ENCODE results near the gene FSIP1. TPM values are rescaled to one million over a fixed set of nuclear protein-coding genes. Genes with fewer than 3 reads are reported as not detected.

The FSIP1 gene
- polyA plus RNA-seq, 1 experiment: 0.43 TPM

DNA sequence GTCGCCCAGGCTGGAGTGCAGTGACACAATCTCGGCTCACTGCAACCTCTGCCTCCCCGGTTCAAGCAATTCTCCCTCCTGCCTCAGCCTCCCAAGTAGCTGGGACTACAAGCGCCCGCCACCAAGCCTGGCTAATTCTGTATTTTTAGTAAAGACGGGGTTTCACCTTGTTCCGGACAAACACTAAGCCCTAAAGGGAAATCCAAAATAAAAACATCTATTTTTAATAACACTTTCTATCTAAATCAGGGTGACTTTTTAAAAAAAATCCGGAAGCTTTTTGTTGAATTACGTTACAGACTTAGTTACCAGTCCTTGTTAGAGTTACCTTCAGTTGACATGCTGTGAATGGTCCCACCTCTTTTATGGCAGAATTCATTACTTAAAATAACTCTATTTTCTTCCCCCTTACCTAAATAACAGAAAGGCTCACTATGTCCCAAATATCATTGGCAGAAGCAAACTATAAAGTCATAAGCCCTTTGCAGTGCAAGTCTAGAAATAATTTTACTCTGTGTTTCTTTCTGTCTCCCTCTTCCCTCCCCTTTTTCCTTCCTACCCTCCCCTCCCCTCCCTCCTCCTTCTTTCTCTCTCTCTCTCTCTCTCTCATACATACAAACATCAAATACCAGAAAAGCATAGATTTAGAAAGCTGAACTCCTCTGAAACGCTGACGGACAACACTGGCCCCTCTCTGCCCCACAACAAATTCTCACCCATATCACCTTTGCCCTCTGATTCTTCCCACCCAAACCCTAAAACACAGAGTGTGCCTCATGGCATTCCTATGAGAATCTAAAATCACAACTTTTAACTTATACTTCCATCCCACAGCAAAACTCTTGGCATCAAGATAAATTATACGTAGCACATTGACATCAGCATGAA is 183.4 kb downstream of the FSIP1 start:
- ChIA-PET POLR2A (interaction anchor here (0.6 to 1.5 kb wide), 9 partner anchors 13 to 724 kb away, joined by 3 to 11 read pairs (median 4); partner anchors contain the start of genes FSIP1, INAFM2 and THBS1), CTCF (interaction anchor here (0.6 to 2.6 kb wide), 3 partner anchors 12 to 172 kb away, joined by 3 to 24 read pairs (median 4); no protein-coding TSS in a partner anchor)
- Histone ChIP-seq H3K9me3 (ENCODE audit: control insufficient read depth, insufficient read depth, low read length) (no peaks in the 10 kb centered on the region), H3K4me3 (ENCODE audit: low read depth, low read length) (no peak overlapping the region), H3K27me3 (ENCODE audit: control insufficient read depth, insufficient read depth, low read length) (no peaks in the 10 kb centered on the region), H3K27ac (ENCODE audit: low read depth, low read length) (no peak overlapping the region)
- TF ChIP-seq, protein P1, sequence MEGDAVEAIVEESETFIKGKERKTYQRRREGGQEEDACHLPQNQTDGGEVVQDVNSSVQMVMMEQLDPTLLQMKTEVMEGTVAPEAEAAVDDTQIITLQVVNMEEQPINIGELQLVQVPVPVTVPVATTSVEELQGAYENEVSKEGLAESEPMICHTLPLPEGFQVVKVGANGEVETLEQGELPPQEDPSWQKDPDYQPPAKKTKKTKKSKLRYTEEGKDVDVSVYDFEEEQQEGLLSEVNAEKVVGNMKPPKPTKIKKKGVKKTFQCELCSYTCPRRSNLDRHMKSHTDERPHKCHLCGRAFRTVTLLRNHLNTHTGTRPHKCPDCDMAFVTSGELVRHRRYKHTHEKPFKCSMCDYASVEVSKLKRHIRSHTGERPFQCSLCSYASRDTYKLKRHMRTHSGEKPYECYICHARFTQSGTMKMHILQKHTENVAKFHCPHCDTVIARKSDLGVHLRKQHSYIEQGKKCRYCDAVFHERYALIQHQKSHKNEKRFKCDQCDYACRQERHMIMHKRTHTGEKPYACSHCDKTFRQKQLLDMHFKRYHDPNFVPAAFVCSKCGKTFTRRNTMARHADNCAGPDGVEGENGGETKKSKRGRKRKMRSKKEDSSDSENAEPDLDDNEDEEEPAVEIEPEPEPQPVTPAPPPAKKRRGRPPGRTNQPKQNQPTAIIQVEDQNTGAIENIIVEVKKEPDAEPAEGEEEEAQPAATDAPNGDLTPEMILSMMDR (IDR thresholded peaks at IDR 0.05; ENCODE audit: low read depth, low read length): no peak
- no peak for DNase-seq (ENCODE audit: low read depth, low spot score)

DNA sequence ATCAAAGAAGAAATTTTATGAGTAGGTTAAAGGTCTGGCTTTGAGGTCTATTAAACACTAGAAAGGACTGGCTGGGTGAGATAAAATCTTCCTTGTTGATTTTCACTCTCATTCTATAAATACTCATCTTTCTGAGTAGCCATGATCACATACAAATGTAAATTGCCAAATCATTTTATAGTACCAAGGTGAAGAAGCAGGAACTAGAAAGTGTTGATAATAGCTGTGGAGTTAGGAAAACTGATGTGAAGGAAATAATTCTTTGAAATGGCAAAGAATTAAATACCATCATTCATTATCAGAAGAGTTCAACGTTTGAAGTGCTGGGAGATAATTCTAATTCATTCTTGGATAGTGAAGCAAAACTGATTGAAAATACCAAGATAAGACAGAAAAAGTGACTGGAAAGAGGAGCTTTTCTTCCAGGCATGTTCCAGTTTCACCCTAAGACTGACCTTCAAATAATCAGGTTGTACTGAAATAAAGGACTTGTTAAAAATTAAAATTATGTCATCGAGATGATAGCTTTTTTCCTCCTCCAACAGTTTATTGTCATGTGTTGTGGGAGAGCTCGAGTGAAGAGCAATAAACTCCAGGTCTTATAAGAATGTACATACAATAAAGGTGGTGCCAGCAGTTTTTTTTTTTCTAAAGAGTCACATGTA is 184.3 kb downstream of the FSIP1 start:
- TF ChIP-seq, protein P1 (IDR thresholded peaks at IDR 0.05; ENCODE audit: low read depth, low read length): no peak
- Histone ChIP-seq H3K27me3 (ENCODE audit: control insufficient read depth, insufficient read depth, low read length) (no peaks in the 10 kb centered on the region), H3K27ac (ENCODE audit: low read depth, low read length) (no peak overlapping the region), H3K9me3 (ENCODE audit: control insufficient read depth, insufficient read depth, low read length) (no peaks in the 10 kb centered on the region), H3K4me3 (ENCODE audit: low read depth, low read length) (no peak overlapping the region)
- CTCF ChIA-PET: interaction anchor here (0.8 to 2.6 kb wide), 2 partner anchors 12 to 159 kb away, joined by 4 to 24 read pairs; no protein-coding TSS in a partner anchor
- DNase-seq (ENCODE audit: low read depth, low spot score): no peak
- POLR2A ChIA-PET: interaction anchor here (0.6 to 1.5 kb wide), 6 partner anchors 12 to 463 kb away, joined by 3 to 11 read pairs (median 4); partner anchors contain the start of genes FSIP1 and THBS1

DNA sequence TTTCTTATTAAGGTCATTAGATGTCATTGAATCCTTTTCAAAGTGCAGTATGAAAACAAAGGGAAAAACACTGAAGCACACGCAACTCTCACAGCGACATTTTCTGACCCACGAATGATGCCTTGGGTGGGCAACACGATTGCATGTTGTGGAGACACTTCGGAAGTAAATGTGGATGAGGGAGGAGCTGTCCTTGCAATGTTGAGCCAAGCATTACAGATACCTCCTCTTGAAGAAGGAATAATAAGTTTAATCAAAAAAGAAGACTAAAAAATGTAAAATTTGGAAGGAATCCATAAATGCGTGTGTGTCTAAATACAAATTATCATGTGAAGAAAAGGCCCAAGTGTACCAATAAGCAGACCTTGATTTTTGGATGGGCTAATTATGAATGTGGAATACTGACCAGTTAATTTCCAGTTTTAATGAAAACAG is 184.9 kb downstream of the FSIP1 start:
- H3K9me3 ChIP-seq (ENCODE audit: control insufficient read depth, insufficient read depth, low read length): no peaks in the 10 kb centered on the region
- H3K27me3 ChIP-seq (ENCODE audit: control insufficient read depth, insufficient read depth, low read length): no peaks in the 10 kb centered on the region
- TF ChIP-seq, protein P1 (IDR thresholded peaks at IDR 0.05; ENCODE audit: low read depth, low read length): no peak
- ChIA-PET CTCF (interaction anchor here (2.6 kb wide), 1 partner anchor 160 kb away, joined by 24 read pairs; no protein-coding TSS in a partner anchor), POLR2A (interaction anchor here (1.4 to 1.5 kb wide), 2 partner anchors 16 to 293 kb away, joined by 3 to 11 read pairs; partner anchors contain the start of gene THBS1)
- no peak for DNase-seq (ENCODE audit: low read depth, low spot score)
- no peak overlapping the region for H3K4me3 ChIP-seq (ENCODE audit: low read depth, low read length)
- no peak overlapping the region for H3K27ac ChIP-seq (ENCODE audit: low read depth, low read length)

DNA sequence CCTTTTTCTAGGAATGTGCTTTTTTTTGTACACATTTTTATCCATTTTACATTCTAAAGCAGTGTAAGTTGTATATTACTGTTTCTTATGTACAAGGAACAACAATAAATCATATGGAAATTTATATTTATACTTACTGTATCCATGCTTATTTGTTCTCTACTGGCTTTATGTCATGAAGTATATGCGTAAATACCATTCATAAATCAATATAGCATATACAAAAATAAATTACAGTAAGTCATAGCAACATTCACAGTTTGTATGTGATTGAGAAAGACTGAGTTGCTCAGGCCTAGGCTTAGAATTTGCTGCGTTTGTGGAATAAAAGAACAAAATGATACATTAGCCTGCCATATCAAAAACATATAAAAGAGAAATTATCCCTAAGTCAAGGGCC is 185.3 kb downstream of the FSIP1 start:
- H3K27me3 ChIP-seq (ENCODE audit: control insufficient read depth, insufficient read depth, low read length): no peaks in the 10 kb centered on the region
- no peak for DNase-seq (ENCODE audit: low read depth, low spot score)
- no peaks in the 10 kb centered on the region for H3K9me3 ChIP-seq (ENCODE audit: control insufficient read depth, insufficient read depth, low read length)
- ChIA-PET CTCF (no interaction called here), POLR2A (interaction anchor here (1.3 kb wide), 1 partner anchor 10 kb away, joined by 3 read pairs; no protein-coding TSS in a partner anchor)
- no peak overlapping the region for H3K27ac ChIP-seq (ENCODE audit: low read depth, low read length)
- TF ChIP-seq, protein P1 (IDR thresholded peaks at IDR 0.05; ENCODE audit: low read depth, low read length): no peak
- no peak overlapping the region for H3K4me3 ChIP-seq (ENCODE audit: low read depth, low read length)

Data from AG04450 (cell line).